A549 treated with CpdA at 1 μM for 4 hours (cell line): Measurements from ENCODE around the gene ANAPC15. TPM values are rescaled to one million over a fixed set of nuclear protein-coding genes. Genes with fewer than 3 reads are reported as not detected.

Experiments
- total RNA-seq: library from RNA; stranded (reverse); fragments of 200-300 nt; extraction: Qiagen RNA extraction; gene quantifications from 5 replicates; pipeline ENCODE4 v1.2.3, GENCODE V29; 2022; ENCODE audit warnings: low read depth

ANAPC15 gene
- 73.6 to 91.1 TPM (median 82.7 TPM) in 5 replicates for total RNA-seq

GRCh38 chr11:72112143-72112977, at the start of gene ANAPC15:
Gene ANAPC15 (minus strand): TSS chr11:72112695. CDS start chr11:72111276, 1,419 bp downstream.

GRCh38 chr11:72135473-72135872, 23.0 kb upstream of the ANAPC15 start, which contains the start of gene FOLR3:
Gene FOLR3 (plus strand): TSS chr11:72135725. CDS start chr11:72135953, 228 bp downstream.

DNA sequence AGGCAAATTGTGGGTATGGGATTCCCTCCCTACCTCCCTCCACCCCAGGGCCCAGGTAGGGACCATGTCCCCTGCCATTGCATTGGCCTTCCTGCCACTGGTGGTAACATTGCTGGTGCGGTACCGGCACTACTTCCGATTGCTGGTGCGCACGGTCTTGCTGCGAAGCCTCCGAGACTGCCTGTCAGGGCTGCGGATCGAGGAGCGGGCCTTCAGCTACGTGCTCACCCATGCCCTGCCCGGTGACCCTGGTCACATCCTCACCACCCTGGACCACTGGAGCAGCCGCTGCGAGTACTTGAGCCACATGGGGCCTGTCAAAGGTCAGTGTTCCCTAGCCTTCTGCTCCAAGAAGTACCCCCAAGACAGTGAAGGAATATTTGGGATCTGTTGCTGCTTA, 6.6 kb downstream of the ANAPC15 start, which contains the start of gene TOMT:
Gene TOMT, plus strand, starts transcription at position 37 of the 400 bp plus-strand sequence. Its CDS starts 28 bp downstream, at position 65.

GRCh38 chr11:72102946-72103753, 9.3 kb downstream of the ANAPC15 start, which contains the start of gene LAMTOR1:
Gene LAMTOR1 (minus strand): TSS chr11:72103297. CDS start chr11:72103224, 73 bp downstream.

DNA sequence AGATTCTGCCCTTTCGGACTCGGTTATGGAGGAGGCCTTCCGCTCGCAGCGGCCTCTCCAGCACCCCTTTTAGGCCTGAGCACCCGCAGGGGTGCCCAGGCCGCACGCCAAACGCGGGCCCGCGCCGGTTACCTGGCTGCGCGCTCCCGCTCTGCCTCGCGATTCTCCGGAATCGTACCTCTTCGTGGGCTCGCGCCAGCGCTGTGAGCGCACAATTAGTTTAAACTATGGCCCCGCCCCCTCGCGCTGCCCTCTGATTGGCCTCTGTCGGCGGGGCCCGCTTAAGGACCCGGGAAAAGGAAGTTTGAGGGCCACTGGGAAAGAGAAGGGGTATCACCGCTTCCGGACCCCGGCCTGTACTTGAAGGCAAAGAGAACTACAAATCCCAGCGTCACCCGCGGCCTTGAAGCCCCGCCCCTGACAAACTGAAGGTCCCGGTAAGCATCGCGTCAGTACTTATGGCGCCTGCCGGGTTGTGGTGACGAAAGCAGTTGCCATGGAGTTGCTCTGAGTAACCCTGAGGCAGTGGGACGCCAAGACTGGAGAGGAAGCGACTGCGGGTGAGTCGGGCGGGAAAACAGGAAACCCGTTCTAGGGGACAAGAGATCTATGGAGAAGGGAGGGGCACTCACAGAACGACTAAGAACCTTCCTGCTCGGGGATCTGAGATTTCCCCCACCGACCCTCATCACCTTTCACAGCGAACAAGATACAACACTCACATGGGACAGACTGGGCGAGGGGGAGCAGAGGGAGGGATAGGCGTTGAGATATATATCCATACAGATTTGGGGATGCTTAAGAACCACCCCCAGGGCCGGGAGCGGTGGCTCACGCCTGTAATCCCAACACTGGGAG, 31.9 kb downstream of the ANAPC15 start, which contains the start of the genes LRRC51 and NUMA1:
Gene LRRC51, plus strand, starts transcription at position 525 of the 858 bp plus-strand sequence. CDS start 8,234 bp downstream, outside the sequence.
Gene NUMA1, minus strand, starts transcription at position 217 of the 858 bp plus-strand sequence. CDS start 44,599 bp downstream, outside the sequence.

Other genes with a start within 250 kb of the ANAPC15 start
- gene DEFB131B, start 234.2 kb downstream of the ANAPC15 start, total RNA-seq = not detected in 5 replicates
- 2.8 to 5.9 TPM (median 3.9 TPM) in 5 replicates for gene XNDC1N, start 184.1 kb downstream of the ANAPC15 start, total RNA-seq
- 52.4 to 62.7 TPM (median 56.8 TPM) in 5 replicates for gene RNF121, start 183.6 kb downstream of the ANAPC15 start, total RNA-seq
- gene IL18BP, start 113.8 kb downstream of the ANAPC15 start, total RNA-seq = 3.6 to 6.0 TPM (median 3.8 TPM) in 5 replicates
- 61.5 to 76.5 TPM (median 69.5 TPM) in 5 replicates for gene NUMA1, start 32.2 kb downstream of the ANAPC15 start, total RNA-seq
- gene LRRC51, start 31.8 kb downstream of the ANAPC15 start, total RNA-seq = 5.5 to 10.2 TPM (median 8.7 TPM) in 5 replicates
- 121 to 157 TPM (median 145 TPM) in 5 replicates for gene LAMTOR1, start 9.4 kb downstream of the ANAPC15 start, total RNA-seq
- not detected in 5 replicates for gene TOMT, start 6.8 kb downstream of the ANAPC15 start, total RNA-seq
- gene FOLR3, start 23.0 kb upstream of the ANAPC15 start, total RNA-seq = 0.18 to 0.42 TPM in 2 of 5 replicates, not detected in the others
- gene FOLR1, start 79.4 kb upstream of the ANAPC15 start, total RNA-seq = not detected in 5 replicates
- not detected in 5 replicates for gene FOLR2, start 104.1 kb upstream of the ANAPC15 start, total RNA-seq
- gene INPPL1, start 112.1 kb upstream of the ANAPC15 start, total RNA-seq = 66.4 to 89.8 TPM (median 68.4 TPM) in 5 replicates
- not detected in 5 replicates for gene PHOX2A, start 131.5 kb upstream of the ANAPC15 start, total RNA-seq